Gastroesophageal sphincter (tissue), 3 donors: ENCODE results near the gene HES3.

ENCODE experiments used
- CTCF ChIP-seq, 4 experiments: fragments of 200-600 bp in 2 of 4; fragments of 450-650 bp in 2 of 4; sonication (generic) in 1 of 4; IDR thresholded peaks; one replicate each; pipeline ENCODE4 v1.5.1; 2017 to 2019; ENCODE audit warnings: antibody characterized with exemption in 4 of 4, mild to moderate bottlenecking in 2 of 4, moderate library complexity in 2 of 4
- EP300 ChIP-seq: sonication (generic); formaldehyde crosslinking; IDR thresholded peaks from one replicate; pipeline ENCODE4 v1.6.1; 2017; ENCODE audit warnings: antibody characterized with exemption, mild to moderate bottlenecking
- POLR2A ChIP-seq, 2 donors: fragments of 450-650 bp; IDR thresholded peaks; one replicate each; pipeline ENCODE4 v1.6.1; 2017; ENCODE audit warnings: antibody characterized with exemption in 2 of 2, mild to moderate bottlenecking in 2 of 2, moderate library complexity in 1 of 2
- POLR2AphosphoS5 ChIP-seq: sonication (generic); formaldehyde crosslinking; IDR thresholded peaks from one replicate; pipeline ENCODE4 v1.6.1; 2017; ENCODE audit warnings: antibody characterized with exemption

- TF ChIP-seq CTCF (IDR thresholded peaks at IDR 0.05) (no peak), POLR2A (IDR thresholded peaks at IDR 0.05) (no peak), POLR2AphosphoS5 (no peak), EP300 (no peak)
Measured at GRCh38 chr1:6294080-6294889, 50.3 kb downstream of the HES3 start.
